ENCODE measurements around the gene CABP1. TPM values are rescaled to one million over a fixed set of nuclear protein-coding genes. Genes with fewer than 3 reads are reported as not detected.

CABP1 gene
- total and polyA plus RNA-seq, 2 donors (not counting 1 experiment from before 2014, with no cell fraction given), result not detected

- TF ChIP-seq EZH2 (IDR thresholded peaks at IDR 0.05; ENCODE audit: borderline replicate concordance, insufficient read depth, low read depth, low read length, poor library complexity, severe bottlenecking), result no peak
- TF ChIP-seq CTCF (IDR thresholded peaks at IDR 0.05), result no peak
- CTCF ChIA-PET, result interaction anchor here (0.6 to 12.5 kb wide), 16 partner anchors 9 to 449 kb away, joined by 3 to 204 read pairs (median 13); partner anchors contain the start of genes ACADS, MLEC, POP5 and UNC119B
These were observed 6.9 kb downstream of the CABP1 start for GRCh38 chr12:120647375-120647755.

More at GRCh38 chr12:120647375-120647755, 6.9 kb downstream of the CABP1 start:
- H3K4me3 Mint-ChIP-seq, result no peak overlapping the region
- Histone ChIP-seq H3K9me3 (ENCODE audit: control extremely low read depth in 1 of 3, control insufficient read depth in 2 of 3, insufficient read depth in 1 of 3, low read length in 2 of 3) (no peaks in the 10 kb centered on the region), H3K4me1 (ENCODE audit: control insufficient read depth in 2 of 2, insufficient read depth in 2 of 2, low read length in 2 of 2) (peaks cover 18 to 23% of the 10 kb centered on the region in 2 donors), H3K27ac (ENCODE audit: low read length in 2 of 2) (no peak overlapping the region), H4K20me1 (ENCODE audit: control insufficient read depth, insufficient read depth, low read length, poor library complexity, severe bottlenecking) (no peaks in the 10 kb centered on the region), H2AFZ (ENCODE audit: insufficient read depth, low read depth, low read length, poor library complexity, severe bottlenecking) (no peak overlapping the region), H3K27me3 (replicated peaks in 1 of 4; ENCODE audit: control extremely low read depth in 1 of 4, control insufficient read depth in 3 of 4, insufficient read depth in 4 of 4, low read length in 3 of 4) (peaks cover 0 to 59% (median 36%) of the 10 kb centered on the region in 4 experiments), H3K9ac (ENCODE audit: low read length) (no peak overlapping the region), H3K4me2 (replicated peaks; ENCODE audit: low read depth, low read length, poor library complexity, severe bottlenecking) (peak overlapping the region; percentile 16), H3K79me2 (ENCODE audit: control insufficient read depth, insufficient read depth, low read length) (peaks cover 4% of the 10 kb centered on the region), H3K4me3 (ENCODE audit: control extremely low read depth in 1 of 5, extremely low read depth in 1 of 5, insufficient read depth in 1 of 5, low read depth in 2 of 5, low read length in 4 of 5) (no peak overlapping the region), H3K36me3 (replicated peaks in 1 of 2; ENCODE audit: control extremely low read depth in 1 of 2, control insufficient read depth in 1 of 2, extremely low read depth in 1 of 2, insufficient read depth in 2 of 2, low read length in 1 of 2) (no peaks in the 10 kb centered on the region)
- no peak overlapping the region for H3K27ac Mint-ChIP-seq
- H3K4me1 Mint-ChIP-seq, result peaks cover 24% of the 10 kb centered on the region
- H3K9me3 Mint-ChIP-seq (ENCODE audit: insufficient read depth), result no peaks in the 10 kb centered on the region
- 97% methylated on average over 7 of the region's 13 CpGs for WGBS (ENCODE audit: insufficient coverage)
- peaks cover 66% of the 10 kb centered on the region for H3K27me3 Mint-ChIP-seq
- intact Hi-C loops (cut with micrococcal nuclease), result loop anchor here (1.0 to 5.0 kb wide), 10 partner anchors 39 to 465 kb away; partner anchors contain the start of genes ACADS, PLA2G1B and SPPL3
- DNase-seq (no peak), ATAC-seq (ENCODE audit: low read depth) (no peak)
- POLR2A ChIA-PET, result interaction anchor here (1.0 to 1.2 kb wide), 2 partner anchors 37 to 449 kb away, joined by 3 to 4 read pairs; no protein-coding TSS in a partner anchor

All from B cell (primary cell).